ENCODE results near the gene ADGRV1.

Gene ADGRV1

DNA sequence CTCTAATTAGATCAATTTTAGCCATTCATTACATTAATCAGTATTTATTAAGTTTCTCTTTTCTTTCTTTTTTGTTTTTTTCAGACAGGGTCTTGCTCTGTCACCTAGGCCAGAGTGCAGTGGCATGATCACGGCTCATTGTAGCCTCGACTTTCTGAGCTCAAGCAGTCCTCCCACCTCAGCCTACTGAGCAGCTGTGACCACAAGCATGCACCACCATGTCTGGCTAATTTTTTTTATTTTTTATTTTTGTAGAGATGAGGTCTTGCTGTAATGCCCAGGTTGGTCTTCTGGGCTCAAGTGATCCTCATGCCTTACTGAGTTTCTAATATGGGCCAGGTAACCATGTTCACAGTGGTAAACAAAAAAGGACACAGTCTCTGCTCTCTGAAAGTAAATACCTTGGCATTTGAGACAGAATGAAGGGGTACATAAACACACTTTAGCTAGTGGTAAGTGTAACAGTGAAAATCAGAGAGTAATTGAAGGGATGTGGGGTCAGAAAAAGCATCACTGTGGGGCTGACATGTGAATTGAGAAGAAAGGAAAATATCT lies 336.3 kb downstream of the ADGRV1 start:
- H3K4me3 ChIP-seq (ENCODE audit: low read length), result no peak overlapping the region
- TF ChIP-seq, protein P1, sequence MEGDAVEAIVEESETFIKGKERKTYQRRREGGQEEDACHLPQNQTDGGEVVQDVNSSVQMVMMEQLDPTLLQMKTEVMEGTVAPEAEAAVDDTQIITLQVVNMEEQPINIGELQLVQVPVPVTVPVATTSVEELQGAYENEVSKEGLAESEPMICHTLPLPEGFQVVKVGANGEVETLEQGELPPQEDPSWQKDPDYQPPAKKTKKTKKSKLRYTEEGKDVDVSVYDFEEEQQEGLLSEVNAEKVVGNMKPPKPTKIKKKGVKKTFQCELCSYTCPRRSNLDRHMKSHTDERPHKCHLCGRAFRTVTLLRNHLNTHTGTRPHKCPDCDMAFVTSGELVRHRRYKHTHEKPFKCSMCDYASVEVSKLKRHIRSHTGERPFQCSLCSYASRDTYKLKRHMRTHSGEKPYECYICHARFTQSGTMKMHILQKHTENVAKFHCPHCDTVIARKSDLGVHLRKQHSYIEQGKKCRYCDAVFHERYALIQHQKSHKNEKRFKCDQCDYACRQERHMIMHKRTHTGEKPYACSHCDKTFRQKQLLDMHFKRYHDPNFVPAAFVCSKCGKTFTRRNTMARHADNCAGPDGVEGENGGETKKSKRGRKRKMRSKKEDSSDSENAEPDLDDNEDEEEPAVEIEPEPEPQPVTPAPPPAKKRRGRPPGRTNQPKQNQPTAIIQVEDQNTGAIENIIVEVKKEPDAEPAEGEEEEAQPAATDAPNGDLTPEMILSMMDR (IDR thresholded peaks at IDR 0.05; ENCODE audit: insufficient read depth, low read depth, low read length, missing control alignments), result no peak
- DNase-seq (ENCODE audit: low read depth), result no peak

GRCh38 chr5:90897618-90898017 lies 339.0 kb downstream of the ADGRV1 start:
- no peak for DNase-seq (ENCODE audit: low read depth)
- no peak overlapping the region for H3K4me3 ChIP-seq (ENCODE audit: low read length)
- TF ChIP-seq, protein P1 (IDR thresholded peaks at IDR 0.05; ENCODE audit: insufficient read depth, low read depth, low read length, missing control alignments), result no peak

GRCh38 chr5:90898326-90899013 lies 339.9 kb downstream of the ADGRV1 start:
- TF ChIP-seq, protein P1 (IDR thresholded peaks at IDR 0.05; ENCODE audit: insufficient read depth, low read depth, low read length, missing control alignments), result no peak
- peak; percentile 89 for DNase-seq (ENCODE audit: low read depth)
- no peak overlapping the region for H3K4me3 ChIP-seq (ENCODE audit: low read length)

DNA sequence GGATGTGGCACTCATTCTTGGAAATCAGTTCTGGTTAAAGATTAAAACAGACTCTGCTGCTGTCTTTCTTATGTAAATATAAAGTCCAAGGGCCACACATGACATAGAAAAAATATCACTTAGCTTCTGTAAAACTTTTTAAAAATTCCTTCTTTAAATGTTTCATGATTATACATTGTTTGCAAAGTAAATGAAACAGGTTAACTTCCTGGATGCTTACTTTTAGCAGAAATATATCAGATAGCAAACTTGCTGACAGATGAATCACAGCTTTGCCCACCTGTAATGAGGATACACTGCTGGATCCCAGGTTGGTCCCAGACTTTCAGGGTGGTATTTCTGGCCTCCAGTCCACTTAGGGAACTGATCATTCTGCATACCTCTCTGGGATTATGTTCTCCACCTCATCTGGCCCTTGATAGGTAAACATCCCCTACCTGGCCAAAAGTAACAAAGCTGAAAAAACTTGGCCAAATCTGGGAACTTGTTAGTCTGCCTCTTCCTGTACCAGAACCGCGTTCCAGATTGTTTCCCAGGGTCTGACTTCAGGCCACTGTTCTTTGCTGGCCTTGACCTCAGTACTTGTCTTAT lies 340.5 kb downstream of the ADGRV1 start:
- no peak overlapping the region for H3K4me3 ChIP-seq (ENCODE audit: low read length)
- no peak for DNase-seq (ENCODE audit: low read depth)
- TF ChIP-seq, protein P1 (IDR thresholded peaks at IDR 0.05; ENCODE audit: insufficient read depth, low read depth, low read length, missing control alignments), result no peak

- no peak overlapping the region for H3K4me3 ChIP-seq (ENCODE audit: low read length)
Measured at GRCh38 chr5:90901261-90901660, 342.7 kb downstream of the ADGRV1 start.

DNA sequence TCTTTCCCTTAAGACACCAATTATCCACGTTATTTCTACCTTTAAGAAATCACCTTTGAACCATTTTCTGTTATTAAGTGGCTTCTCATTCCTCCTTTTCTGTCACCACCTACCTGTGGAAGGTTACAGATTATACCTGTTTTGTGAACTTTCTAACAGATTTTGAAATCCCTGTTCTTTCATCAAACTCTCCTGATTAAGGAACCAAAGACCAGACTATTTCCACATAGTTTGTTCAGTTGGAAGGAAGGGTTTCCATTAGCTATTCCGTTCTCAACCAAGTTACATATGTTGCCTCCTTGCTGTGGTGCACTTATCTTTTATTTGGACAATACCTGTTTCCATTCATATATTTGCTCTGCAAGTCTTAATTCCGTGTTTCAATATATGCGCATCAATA lies 343.6 kb downstream of the ADGRV1 start:
- TF ChIP-seq, protein P1 (IDR thresholded peaks at IDR 0.05; ENCODE audit: insufficient read depth, low read depth, low read length, missing control alignments), result no peak
- no peak overlapping the region for H3K4me3 ChIP-seq (ENCODE audit: low read length)
- DNase-seq (ENCODE audit: low read depth), result no peak

More at GRCh38 chr5:90901261-90901660, 342.7 kb downstream of the ADGRV1 start:
- no peak for DNase-seq (ENCODE audit: low read depth)
- TF ChIP-seq, protein P1 (IDR thresholded peaks at IDR 0.05; ENCODE audit: insufficient read depth, low read depth, low read length, missing control alignments), result no peak

All from epithelial cell of esophagus (primary cell).